HEK293T (cell line): Measurements from ENCODE around the gene SLCO3A1.

Source experiments
- BHLHE40 ChIP-seq: fragments of 450-650 bp; IDR thresholded peaks from 2 replicates; pipeline ENCODE4 v1.6.1; 2016; ENCODE audit warnings: mild to moderate bottlenecking, moderate library complexity, borderline replicate concordance
- CTBP1 ChIP-seq: fragments of 450-650 bp; IDR thresholded peaks from 2 replicates; pipeline ENCODE4 v1.6.1; 2016; ENCODE audit warnings: borderline replicate concordance
- FOXM1 ChIP-seq: fragments of 450-650 bp; IDR thresholded peaks from 2 replicates; pipeline ENCODE4 v1.6.1; 2017; ENCODE audit warnings: mild to moderate bottlenecking, borderline replicate concordance
- SP1 ChIP-seq: fragments of 450-650 bp; IDR thresholded peaks from 2 replicates; pipeline ENCODE4 v1.6.1; 2017
- SUZ12 ChIP-seq: fragments of 450-650 bp; IDR thresholded peaks from 2 replicates; pipeline ENCODE4 v1.6.1; 2016; ENCODE audit warnings: mild to moderate bottlenecking
- TF ChIP-seq, protein P1 (sequence below): fragments of 450-650 bp; IDR thresholded peaks from 2 replicates; pipeline ENCODE4 v1.6.1; 2016

GRCh38 chr15:92000709-92001108 lies 147.2 kb downstream of the SLCO3A1 start:
- no peak for TF ChIP-seq SP1
- no peak for TF ChIP-seq CTBP1
- no peak for TF ChIP-seq BHLHE40
- TF ChIP-seq FOXM1: no peak
- TF ChIP-seq SUZ12: no peak
- TF ChIP-seq, protein P1, sequence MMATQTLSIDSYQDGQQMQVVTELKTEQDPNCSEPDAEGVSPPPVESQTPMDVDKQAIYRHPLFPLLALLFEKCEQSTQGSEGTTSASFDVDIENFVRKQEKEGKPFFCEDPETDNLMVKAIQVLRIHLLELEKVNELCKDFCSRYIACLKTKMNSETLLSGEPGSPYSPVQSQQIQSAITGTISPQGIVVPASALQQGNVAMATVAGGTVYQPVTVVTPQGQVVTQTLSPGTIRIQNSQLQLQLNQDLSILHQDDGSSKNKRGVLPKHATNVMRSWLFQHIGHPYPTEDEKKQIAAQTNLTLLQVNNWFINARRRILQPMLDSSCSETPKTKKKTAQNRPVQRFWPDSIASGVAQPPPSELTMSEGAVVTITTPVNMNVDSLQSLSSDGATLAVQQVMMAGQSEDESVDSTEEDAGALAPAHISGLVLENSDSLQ: no peak
